Thoracic aorta (tissue), 2 donors: Measurements from ENCODE around the gene METTL26. TPM values are rescaled to one million over a fixed set of nuclear protein-coding genes. Genes with fewer than 3 reads are reported as not detected.

Experiments used
- ATAC-seq: fragments of 150-250 bp; one replicate; pipeline ENCODE4 v1.8.0; 2017; ENCODE audit warnings: low read depth; ENCODE audit not compliant: insufficient number of reproducible peaks, low FRiP score
- DNase-seq: peaks from one replicate; pipeline ENCODE4 v3.0.0-alpha.2; 2020; ENCODE audit warnings: low spot score
- H3K27ac ChIP-seq, 2 donors: fragments of 200-600 bp; sonication (generic); 1 replicate in 1 of 2; 2 replicates in 1 of 2; pipeline ENCODE4 v1.5.1; 2016; ENCODE audit warnings: mild to moderate bottlenecking in 2 of 2, moderate library complexity in 2 of 2
- H3K27me3 ChIP-seq: fragments of 200-600 bp; sonication (generic); replicated peaks from 2 replicates; pipeline ENCODE4 v1.6.0; 2016; ENCODE audit warnings: mild to moderate bottlenecking; ENCODE audit not compliant: insufficient read depth
- H3K36me3 ChIP-seq: fragments of 200-600 bp; sonication (generic); one replicate; pipeline ENCODE4 v1.5.1; 2016
- H3K4me1 ChIP-seq, 2 donors: fragments of 200-600 bp; sonication (generic); 1 replicate in 1 of 2; 2 replicates in 1 of 2; pipeline versions ENCODE4 v1.5.1 to v1.6.0; 2016; ENCODE audit warnings: low read depth in 2 of 2, mild to moderate bottlenecking in 1 of 2; ENCODE audit not compliant: control insufficient read depth in 1 of 2
- H3K4me3 ChIP-seq: fragments of 200-600 bp; sonication (generic); 2 replicates; pipeline ENCODE4 v1.5.1; 2016; ENCODE audit warnings: mild to moderate bottlenecking
- H3K9me3 ChIP-seq: fragments of 200-600 bp; sonication (generic); 2 replicates; pipeline ENCODE4 v1.5.1; 2016
- total RNA-seq, 2 donors: library from RNA; depleted of rRNA; stranded (reverse); fragments of >200 nt; gene quantifications; one replicate each; pipeline versions ENCODE4 v1.1.0 to v1.2.3, GENCODE V29; 2016
- TF ChIP-seq, protein P1 (sequence below): fragments of 200-600 bp; sonication (generic); IDR thresholded peaks from one replicate; pipeline ENCODE4 v1.5.1; 2019; ENCODE audit warnings: antibody characterized with exemption

The METTL26 gene
- total RNA-seq, 2 donors from 2014 or later = 83.4 to 217 TPM

DNA sequence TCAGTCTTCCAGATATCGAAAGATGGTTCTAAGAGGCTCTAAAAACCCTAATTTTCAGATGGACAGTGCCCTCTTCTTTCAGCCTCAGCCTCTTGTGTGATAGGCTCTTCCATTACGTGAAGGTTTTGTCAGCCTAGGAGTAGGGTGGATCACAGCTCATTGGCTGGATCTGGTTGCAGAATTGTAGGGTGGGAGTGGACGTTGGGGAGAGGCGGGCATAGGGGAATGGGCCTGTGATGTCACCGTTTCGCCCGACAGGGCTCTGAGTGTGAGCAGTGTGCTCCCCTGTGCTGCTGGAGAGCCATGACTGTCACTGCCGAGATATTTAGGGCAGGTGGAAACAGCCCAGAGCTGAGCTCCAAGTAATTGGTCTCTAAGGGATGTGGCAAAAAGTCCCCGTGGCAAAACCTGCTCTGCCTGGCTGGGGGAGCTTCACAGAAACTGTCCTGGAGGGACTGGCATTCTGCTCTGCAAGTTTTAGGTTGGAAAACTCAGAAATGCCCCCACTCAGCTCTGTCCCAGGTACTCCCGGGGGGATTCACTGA is 11.5 kb downstream of the METTL26 start:
- Histone ChIP-seq H3K36me3 (peaks cover 15% of the 10 kb centered on the region), H3K4me1 (no peaks in the 10 kb centered on the region), H3K9me3 (no peaks in the 10 kb centered on the region), H3K27ac (no peak overlapping the region), H3K4me3 (no peak overlapping the region), H3K27me3 (no peaks in the 10 kb centered on the region)
- no peak for ATAC-seq
- no peak for DNase-seq
- TF ChIP-seq, protein P1, sequence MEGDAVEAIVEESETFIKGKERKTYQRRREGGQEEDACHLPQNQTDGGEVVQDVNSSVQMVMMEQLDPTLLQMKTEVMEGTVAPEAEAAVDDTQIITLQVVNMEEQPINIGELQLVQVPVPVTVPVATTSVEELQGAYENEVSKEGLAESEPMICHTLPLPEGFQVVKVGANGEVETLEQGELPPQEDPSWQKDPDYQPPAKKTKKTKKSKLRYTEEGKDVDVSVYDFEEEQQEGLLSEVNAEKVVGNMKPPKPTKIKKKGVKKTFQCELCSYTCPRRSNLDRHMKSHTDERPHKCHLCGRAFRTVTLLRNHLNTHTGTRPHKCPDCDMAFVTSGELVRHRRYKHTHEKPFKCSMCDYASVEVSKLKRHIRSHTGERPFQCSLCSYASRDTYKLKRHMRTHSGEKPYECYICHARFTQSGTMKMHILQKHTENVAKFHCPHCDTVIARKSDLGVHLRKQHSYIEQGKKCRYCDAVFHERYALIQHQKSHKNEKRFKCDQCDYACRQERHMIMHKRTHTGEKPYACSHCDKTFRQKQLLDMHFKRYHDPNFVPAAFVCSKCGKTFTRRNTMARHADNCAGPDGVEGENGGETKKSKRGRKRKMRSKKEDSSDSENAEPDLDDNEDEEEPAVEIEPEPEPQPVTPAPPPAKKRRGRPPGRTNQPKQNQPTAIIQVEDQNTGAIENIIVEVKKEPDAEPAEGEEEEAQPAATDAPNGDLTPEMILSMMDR = no peak

DNA sequence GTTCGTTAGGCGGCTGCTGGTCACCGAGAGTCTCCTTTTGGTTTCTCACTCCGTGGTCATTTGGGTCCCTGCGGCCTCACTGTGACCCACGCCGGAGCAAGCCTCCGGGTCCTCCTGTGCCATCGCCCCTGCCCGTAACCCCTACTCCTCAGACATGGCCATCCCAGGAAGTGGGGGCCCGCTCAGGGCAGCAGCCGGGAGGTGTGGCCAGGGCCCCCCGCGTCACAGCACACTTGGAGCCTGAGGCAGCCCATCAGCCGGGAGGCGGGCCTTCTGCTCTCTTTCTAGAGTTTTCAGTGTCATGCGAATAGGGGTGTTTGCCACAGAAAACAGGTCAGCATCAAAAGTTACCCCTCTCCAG is 13.2 kb downstream of the METTL26 start:
- no peak overlapping the region for H3K27ac ChIP-seq

DNA sequence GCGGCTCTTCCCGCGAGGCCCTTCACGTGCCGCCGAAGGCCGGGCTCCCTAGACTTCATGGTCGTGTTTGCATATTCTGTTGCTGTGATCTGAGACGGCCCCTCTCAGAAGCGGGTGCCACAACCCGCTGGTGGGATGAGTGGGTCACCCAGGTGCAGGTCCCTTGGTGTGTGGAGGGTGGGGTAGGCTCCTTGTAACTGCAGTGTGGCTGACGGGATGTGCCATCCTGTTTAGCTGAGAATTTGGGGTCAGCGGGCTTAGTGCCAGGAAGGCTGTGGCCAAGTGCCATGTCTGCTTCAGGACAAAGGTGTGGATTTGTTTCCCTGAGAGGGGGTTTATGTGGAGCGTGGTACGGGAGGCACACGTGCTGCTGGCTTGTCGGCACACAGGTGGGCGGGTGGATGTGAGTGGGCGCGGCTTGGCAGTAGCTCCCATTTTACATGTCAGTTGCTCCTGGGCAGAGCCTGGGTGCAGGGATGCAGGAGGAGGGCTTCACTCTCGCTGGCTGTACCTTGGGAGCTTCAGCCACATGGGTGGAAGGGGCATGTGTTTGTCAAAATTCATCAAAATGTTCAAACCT is 14.5 kb downstream of the METTL26 start:
- ATAC-seq (no peak), DNase-seq (no peak)
- TF ChIP-seq, protein P1 = no peak
- peaks cover 4% of the 10 kb centered on the region for H3K36me3 ChIP-seq
- no peaks in the 10 kb centered on the region for H3K4me1 ChIP-seq
- H3K27ac ChIP-seq = no peak overlapping the region
- no peaks in the 10 kb centered on the region for H3K9me3 ChIP-seq
- H3K27me3 ChIP-seq = no peaks in the 10 kb centered on the region
- H3K4me3 ChIP-seq = no peak overlapping the region

More for the DNA sequence above, 13.2 kb downstream of the METTL26 start:
- TF ChIP-seq, protein P1 = no peak
- no peak for ATAC-seq
- Histone ChIP-seq H3K4me1 (no peaks in the 10 kb centered on the region), H3K27me3 (no peaks in the 10 kb centered on the region), H3K4me3 (no peak overlapping the region), H3K36me3 (peaks cover 10% of the 10 kb centered on the region), H3K9me3 (no peaks in the 10 kb centered on the region)
- DNase-seq = no peak

DNA sequence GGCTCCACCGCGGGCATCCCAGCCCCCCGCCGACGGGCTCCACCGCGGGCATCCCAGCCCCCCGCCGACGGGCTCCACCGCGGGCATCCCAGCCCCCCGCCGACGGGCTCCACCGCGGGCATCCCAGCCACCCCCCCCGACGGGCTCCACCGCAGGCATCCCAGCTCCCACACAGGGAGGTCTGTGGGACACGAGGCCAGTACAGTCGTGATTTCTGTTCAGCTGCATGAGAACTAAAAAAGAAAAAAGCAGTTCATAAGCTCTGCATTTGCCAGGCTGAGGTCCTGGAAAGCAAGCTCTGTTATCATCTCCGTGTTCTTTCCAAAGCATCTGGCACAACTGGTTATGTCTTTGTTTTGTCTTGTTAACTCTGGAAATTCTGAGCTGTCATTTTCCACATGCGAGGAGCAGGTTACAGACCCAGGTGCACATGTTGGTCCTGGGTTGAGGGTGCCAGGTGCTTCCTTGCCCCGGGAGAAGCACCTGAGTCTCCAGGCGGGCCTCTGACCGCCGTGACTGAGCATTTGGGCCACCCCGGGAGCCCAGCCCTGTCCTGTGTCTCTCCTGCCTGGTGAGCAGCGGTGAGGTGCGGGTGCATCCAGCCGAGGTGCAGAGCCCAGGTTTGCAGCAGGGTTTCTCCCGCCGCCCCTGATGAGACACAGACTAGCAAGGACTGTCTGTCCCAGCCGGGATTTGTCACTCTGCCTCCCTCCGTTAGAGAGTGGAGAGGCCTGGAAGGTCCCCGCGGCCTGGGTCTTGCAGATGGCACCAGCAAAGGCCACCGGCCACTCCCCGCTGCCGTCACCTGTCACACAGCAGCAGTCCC is 15.2 kb downstream of the METTL26 start:
- Histone ChIP-seq H3K27me3 (no peaks in the 10 kb centered on the region), H3K4me3 (no peak overlapping the region), H3K27ac (no peak overlapping the region), H3K9me3 (no peaks in the 10 kb centered on the region), H3K36me3 (peaks cover 2% of the 10 kb centered on the region), H3K4me1 (no peaks in the 10 kb centered on the region)
- ATAC-seq = no peak
- no peak for DNase-seq
- TF ChIP-seq, protein P1 = no peak

DNA sequence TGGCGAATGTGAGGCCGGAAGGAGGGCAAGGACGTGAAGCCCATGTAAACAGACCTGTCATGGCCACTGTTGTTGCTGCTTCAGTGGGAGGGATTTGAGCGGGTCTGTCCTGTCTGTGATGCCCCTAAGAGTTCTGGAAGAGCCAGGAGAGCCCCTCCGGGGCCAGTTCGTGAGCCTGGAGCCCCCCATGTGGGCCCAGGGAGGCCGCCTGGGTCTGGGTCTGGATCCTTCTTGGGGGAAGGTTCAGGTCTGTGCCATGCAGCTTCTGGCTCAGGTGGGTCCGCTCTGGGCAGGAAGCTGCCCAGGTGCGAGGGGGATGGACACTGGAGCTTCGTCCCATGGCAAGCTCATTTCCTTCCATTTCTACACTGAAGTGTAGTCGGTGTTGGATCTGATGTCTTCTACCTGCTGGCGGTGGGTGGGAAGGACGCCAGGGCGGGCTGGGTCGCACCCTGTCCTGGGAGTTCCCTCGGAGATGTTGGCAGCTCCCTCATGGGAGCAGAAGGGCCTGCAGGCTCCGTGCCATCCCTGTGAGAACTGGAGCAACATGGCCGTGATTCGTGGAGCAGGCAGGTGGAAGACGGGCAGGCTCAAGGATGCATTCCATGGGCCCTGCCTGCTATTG is 16.5 kb downstream of the METTL26 start:
- Histone ChIP-seq H3K27ac (no peak overlapping the region), H3K9me3 (no peaks in the 10 kb centered on the region), H3K27me3 (no peaks in the 10 kb centered on the region), H3K4me3 (no peak overlapping the region), H3K4me1 (no peaks in the 10 kb centered on the region), H3K36me3 (no peaks in the 10 kb centered on the region)
- TF ChIP-seq, protein P1 = no peak
- ATAC-seq (no peak), DNase-seq (no peak)
